Measurements from ENCODE around the gene CRACR2A.

DNA sequence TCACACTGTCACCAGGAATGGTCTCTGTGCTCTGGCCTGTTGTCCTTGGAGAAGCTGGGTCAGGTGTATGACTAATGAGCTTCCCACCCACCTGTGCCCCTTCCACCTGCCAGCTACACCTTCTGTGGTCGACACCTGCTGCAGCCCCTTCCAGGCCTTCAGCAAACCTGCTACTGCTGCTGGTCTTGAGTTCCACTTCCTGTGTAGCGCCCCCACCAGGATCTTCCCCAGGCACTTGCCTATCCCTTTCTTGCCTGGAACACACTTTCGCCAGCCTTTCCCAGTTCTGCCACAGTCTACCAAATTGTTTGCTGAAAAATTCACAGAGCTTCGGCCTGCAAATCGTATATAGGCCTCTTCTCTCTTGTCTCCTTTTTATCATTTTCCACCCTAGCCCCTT is 75.3 kb downstream of the CRACR2A start:
- TF ChIP-seq RAD21 (CRISPR knock-in tag; conservative IDR thresholded peaks at IDR 0.05 in 1 of 2, IDR thresholded peaks at IDR 0.05 in 1 of 2) (no peak), ZNF23 (CRISPR knock-in tag; IDR thresholded peaks at IDR 0.05) (no peak), EZH2 (IDR thresholded peaks at IDR 0.05; ENCODE audit: borderline replicate concordance, low read depth, low read length) (no peak), POLR2AphosphoS5 (IDR thresholded peaks at IDR 0.05; ENCODE audit: control insufficient read depth, insufficient read depth, low read depth, low read length) (no peak), RFX5 (IDR thresholded peaks at IDR 0.05; ENCODE audit: low read depth, low read length) (no peak)

Measured in K562 (cell line).